ENCODE measurements around the gene MOB4. TPM values are rescaled to one million over a fixed set of nuclear protein-coding genes. Genes with fewer than 3 reads are reported as not detected.

MOB4 gene
- polyA plus RNA-seq, 3 donors, result 14.8 to 32.4 (median 30.4) TPM

DNA sequence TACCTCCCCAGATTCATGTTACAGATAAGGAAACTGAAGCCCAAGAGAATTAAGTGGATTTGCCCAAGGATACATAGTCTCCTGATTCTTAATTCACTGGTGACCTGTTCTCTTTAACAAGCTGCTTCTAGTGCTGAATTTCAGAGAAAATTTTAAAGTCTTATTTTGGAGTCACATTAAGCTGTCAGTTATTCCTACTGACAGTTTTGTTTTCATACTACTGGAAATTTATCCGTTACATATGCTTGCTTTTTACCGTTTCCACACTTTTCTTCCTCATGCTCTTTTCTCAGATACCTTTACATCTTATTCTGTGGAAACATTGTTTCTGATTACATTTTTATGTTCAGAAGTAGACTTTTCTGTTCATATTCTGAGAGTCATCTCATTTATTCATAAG, 1.3 kb downstream of the MOB4 start:
- Histone ChIP-seq H3K4me1 (ENCODE audit: control insufficient read depth in 1 of 2, insufficient read depth in 2 of 2, low read length in 2 of 2) (peaks cover 15 to 27% of the 10 kb centered on the region in 2 donors), H3K36me3 (replicated peaks in 1 of 2; ENCODE audit: control insufficient read depth in 1 of 2, insufficient read depth in 2 of 2, low read length in 2 of 2) (peaks cover 0 to 16% of the 10 kb centered on the region in 2 donors), H3K4me3 (replicated peaks in 1 of 3; ENCODE audit: low read depth in 2 of 3, low read length in 3 of 3) (peak overlapping the region in 2 of 3 experiments; percentile 78 to 87), H3K9ac (ENCODE audit: insufficient read depth, low read length, poor library complexity, severe bottlenecking) (peak overlapping the region; percentile 92), H3K4me2 (replicated peaks; ENCODE audit: extremely low read depth, low read length, poor library complexity, severe bottlenecking) (peak overlapping the region; percentile 91), H4K20me1 (ENCODE audit: insufficient read depth, low read length) (peaks cover 48% of the 10 kb centered on the region), H3K27ac (ENCODE audit: low read depth in 1 of 2, low read length in 2 of 2) (peak overlapping the region in 1 of 2 donors; percentile 95), H2AFZ (ENCODE audit: insufficient read depth, low read depth, low read length, poor library complexity, severe bottlenecking) (peak overlapping the region; percentile 94), H3K79me2 (ENCODE audit: insufficient read depth, low read length) (peaks cover 63% of the 10 kb centered on the region), H3K27me3 (ENCODE audit: control insufficient read depth in 2 of 2, insufficient read depth in 2 of 2, low read length in 2 of 2) (no peaks in the 10 kb centered on the region), H3K9me3 (replicated peaks in 1 of 2; ENCODE audit: control insufficient read depth in 1 of 2, insufficient read depth in 1 of 2, low read length in 2 of 2) (no peaks in the 10 kb centered on the region)
- no peaks in the 10 kb centered on the region for H3K27me3 Mint-ChIP-seq (ENCODE audit: low read depth in 3 of 3)
- intact Hi-C loops (cut with micrococcal nuclease), result loop anchor here in 1 of 2 donors (5.0 to 10.0 kb wide), 2 partner anchors 85 to 188 kb away; partner anchors contain the start of gene MARS2
- TF ChIP-seq, protein P1, sequence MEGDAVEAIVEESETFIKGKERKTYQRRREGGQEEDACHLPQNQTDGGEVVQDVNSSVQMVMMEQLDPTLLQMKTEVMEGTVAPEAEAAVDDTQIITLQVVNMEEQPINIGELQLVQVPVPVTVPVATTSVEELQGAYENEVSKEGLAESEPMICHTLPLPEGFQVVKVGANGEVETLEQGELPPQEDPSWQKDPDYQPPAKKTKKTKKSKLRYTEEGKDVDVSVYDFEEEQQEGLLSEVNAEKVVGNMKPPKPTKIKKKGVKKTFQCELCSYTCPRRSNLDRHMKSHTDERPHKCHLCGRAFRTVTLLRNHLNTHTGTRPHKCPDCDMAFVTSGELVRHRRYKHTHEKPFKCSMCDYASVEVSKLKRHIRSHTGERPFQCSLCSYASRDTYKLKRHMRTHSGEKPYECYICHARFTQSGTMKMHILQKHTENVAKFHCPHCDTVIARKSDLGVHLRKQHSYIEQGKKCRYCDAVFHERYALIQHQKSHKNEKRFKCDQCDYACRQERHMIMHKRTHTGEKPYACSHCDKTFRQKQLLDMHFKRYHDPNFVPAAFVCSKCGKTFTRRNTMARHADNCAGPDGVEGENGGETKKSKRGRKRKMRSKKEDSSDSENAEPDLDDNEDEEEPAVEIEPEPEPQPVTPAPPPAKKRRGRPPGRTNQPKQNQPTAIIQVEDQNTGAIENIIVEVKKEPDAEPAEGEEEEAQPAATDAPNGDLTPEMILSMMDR (IDR thresholded peaks at IDR 0.05), result no peak
- DNase-seq, result no peak
- H3K9me3 Mint-ChIP-seq, result peaks cover 3 to 10% (median 5%) of the 10 kb centered on the region in 7 donors
- peak overlapping the region in 3 of 7 donors; percentile 66 to 97 (median 92) for H3K27ac Mint-ChIP-seq
- H3K36me3 Mint-ChIP-seq, result peaks cover 9 to 24% of the 10 kb centered on the region in 2 donors
- H3K4me3 Mint-ChIP-seq, result peak overlapping the region; percentile 88 to 96
- peaks cover 22% of the 10 kb centered on the region for H3K4me1 Mint-ChIP-seq
- WGBS (ENCODE audit: insufficient coverage), result no CpG with 5 or more reads among the region's 2 CpGs

DNA sequence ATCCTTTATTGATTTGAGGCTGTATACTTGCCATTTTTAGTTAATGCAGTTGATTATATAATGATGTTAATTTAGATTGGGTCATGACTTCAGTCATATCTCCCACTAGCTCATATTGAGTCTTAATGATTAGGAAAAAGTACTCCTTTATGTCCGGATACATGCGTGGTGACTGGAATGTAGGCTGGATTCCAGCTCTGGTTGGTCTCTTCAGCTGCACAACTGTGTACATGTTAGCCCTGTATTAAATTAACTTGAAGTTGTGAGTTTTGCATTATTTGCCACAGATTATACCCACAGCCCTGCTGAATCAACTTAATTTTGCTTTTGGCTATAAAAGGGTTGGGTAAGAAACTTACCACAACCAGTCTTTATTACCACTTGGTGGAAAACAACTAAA, 22.5 kb downstream of the MOB4 start:
- H3K4me1 ChIP-seq (ENCODE audit: control insufficient read depth in 1 of 2, insufficient read depth in 2 of 2, low read length in 2 of 2), result no peaks in the 10 kb centered on the region
- TF ChIP-seq, protein P1 (IDR thresholded peaks at IDR 0.05), result no peak
- H3K79me2 ChIP-seq (ENCODE audit: insufficient read depth, low read length), result peaks cover 80% of the 10 kb centered on the region
- intact Hi-C loops (cut with micrococcal nuclease), result no loop called here
- peaks cover 80% of the 10 kb centered on the region for H4K20me1 ChIP-seq (ENCODE audit: insufficient read depth, low read length)
- no peaks in the 10 kb centered on the region for H3K9me3 ChIP-seq (replicated peaks in 1 of 2; ENCODE audit: control insufficient read depth in 1 of 2, insufficient read depth in 1 of 2, low read length in 2 of 2)
- Mint-ChIP-seq H3K27ac (no peak overlapping the region), H3K4me1 (peaks cover 2% of the 10 kb centered on the region), H3K4me3 (no peak overlapping the region), H3K9me3 (no peaks in the 10 kb centered on the region), H3K36me3 (peaks cover 70 to 88% of the 10 kb centered on the region in 2 donors), H3K27me3 (ENCODE audit: low read depth in 3 of 3) (peaks cover 0 to 1% (median 0%) of the 10 kb centered on the region in 3 donors)
- H3K9ac ChIP-seq (ENCODE audit: insufficient read depth, low read length, poor library complexity, severe bottlenecking), result no peak overlapping the region
- H3K4me2 ChIP-seq (replicated peaks; ENCODE audit: extremely low read depth, low read length, poor library complexity, severe bottlenecking), result no peak overlapping the region
- H3K27me3 ChIP-seq (ENCODE audit: control insufficient read depth in 2 of 2, insufficient read depth in 2 of 2, low read length in 2 of 2), result no peaks in the 10 kb centered on the region
- H3K4me3 ChIP-seq (replicated peaks in 1 of 3; ENCODE audit: low read depth in 2 of 3, low read length in 3 of 3), result no peak overlapping the region
- no peak overlapping the region for H2AFZ ChIP-seq (ENCODE audit: insufficient read depth, low read depth, low read length, poor library complexity, severe bottlenecking)
- H3K27ac ChIP-seq (ENCODE audit: low read depth in 1 of 2, low read length in 2 of 2), result no peak overlapping the region
- no CpG with 5 or more reads among the region's 2 CpGs for WGBS (ENCODE audit: insufficient coverage)
- peaks cover 73 to 95% of the 10 kb centered on the region in 2 donors for H3K36me3 ChIP-seq (replicated peaks in 1 of 2; ENCODE audit: control insufficient read depth in 1 of 2, insufficient read depth in 2 of 2, low read length in 2 of 2)
- DNase-seq, result no peak
